Activated CD8-positive, alpha-beta T cell treated with anti-CD3 and anti-CD28 coated beads, Interleukin-2, amount 10 ng/mL, durations not matched to agents 7 days and 5 days (primary cell): Measurements from ENCODE around the gene IL27RA. TPM values are rescaled to one million over a fixed set of nuclear protein-coding genes. Genes with fewer than 3 reads are reported as not detected.
"Not testable (repeated sequence)": the region's sequence is repeated elsewhere in the genome, so short reads cannot be mapped to it uniquely, and the experiment has no call there.

ENCODE experiments used
- ATAC-seq: fragments of 150-1000 bp; cut with Tn5 transposase; one replicate; pipeline ENCODE4 v1.10.0; 2021; ENCODE audit warnings: moderate library complexity
- CTCF ChIA-PET: fragments of 350-600 bp; sonication (Branson Sonifier 250); formaldehyde crosslinking; loops from one replicate; lab custom pipeline; 2021; ENCODE audit warnings: antibody characterized with exemption; lab: Charles Lee
- POLR2A ChIA-PET: fragments of 350-600 bp; sonication (Branson Sonifier 250); formaldehyde crosslinking; loops from one replicate; lab custom pipeline; 2021; ENCODE audit warnings: antibody characterized with exemption; lab: Charles Lee
- DNase-seq: peaks from one replicate; pipeline ENCODE4 v3.0.0-alpha.2; 2020
- H3K27ac Mint-ChIP-seq: one replicate; pipeline ENCODE4 v1.8.0; 2021; ENCODE audit warnings: mild to moderate bottlenecking, mixed read lengths
- H3K27me3 Mint-ChIP-seq: one replicate; pipeline ENCODE4 v1.8.0; 2021; ENCODE audit warnings: low read depth, mixed read lengths
- H3K36me3 Mint-ChIP-seq: one replicate; pipeline ENCODE4 v1.8.0; 2021; ENCODE audit warnings: low read depth, mixed read lengths
- H3K4me1 Mint-ChIP-seq: one replicate; pipeline ENCODE4 v1.8.0; 2021; ENCODE audit warnings: low read depth, mixed read lengths
- H3K4me3 Mint-ChIP-seq: one replicate; pipeline ENCODE4 v1.8.0; 2021; ENCODE audit warnings: mild to moderate bottlenecking, mixed read lengths
- H3K9me3 Mint-ChIP-seq: one replicate; pipeline ENCODE4 v1.8.0; 2022; ENCODE audit warnings: mixed read lengths; ENCODE audit not compliant: insufficient read depth
- total RNA-seq, 2 experiments: library from RNA; stranded (reverse); gene quantifications; one replicate each; pipeline ENCODE4 v1.2.3, GENCODE V29; 2021

The IL27RA gene
- total RNA-seq, 2 experiments from 2014 or later: 39.7 to 39.8 TPM

GRCh38 chr19:14015524-14016035, 16.0 kb upstream of the IL27RA start:
- no peak for ATAC-seq
- H3K4me3 Mint-ChIP-seq: no peak overlapping the region

GRCh38 chr19:14019100-14019499, 12.5 kb upstream of the IL27RA start:
- ChIA-PET CTCF (interaction anchor here (0.6 to 1.8 kb wide), 6 partner anchors 11 to 419 kb away, joined by 3 to 8 read pairs (median 4); partner anchors contain the start of gene IL27RA), POLR2A (interaction anchor here (1.2 to 2.4 kb wide), 2 partner anchors 9 to 12 kb away, joined by 3 to 9 read pairs; partner anchors contain the start of genes IL27RA and RLN3)
- H3K4me3 Mint-ChIP-seq: no peak overlapping the region
- no peaks in the 10 kb centered on the region for H3K27me3 Mint-ChIP-seq
- no peaks in the 10 kb centered on the region for H3K9me3 Mint-ChIP-seq
- no peak overlapping the region for H3K27ac Mint-ChIP-seq
- no peak for ATAC-seq
- H3K36me3 Mint-ChIP-seq: no peaks in the 10 kb centered on the region
- peaks cover 18% of the 10 kb centered on the region for H3K4me1 Mint-ChIP-seq
- DNase-seq: no peak

More at GRCh38 chr19:14015524-14016035, 16.0 kb upstream of the IL27RA start:
- POLR2A ChIA-PET: no interaction called here
- Mint-ChIP-seq H3K27me3 (peaks cover 5% of the 10 kb centered on the region), H3K4me1 (peaks cover 7% of the 10 kb centered on the region), H3K9me3 (no peaks in the 10 kb centered on the region), H3K36me3 (no peaks in the 10 kb centered on the region), H3K27ac (no peak overlapping the region)
- CTCF ChIA-PET: no interaction called here
- no peak for DNase-seq

- H3K36me3 Mint-ChIP-seq, H3K27me3 Mint-ChIP-seq, DNase-seq, H3K27ac Mint-ChIP-seq, H3K9me3 Mint-ChIP-seq, ATAC-seq, H3K4me3 Mint-ChIP-seq: not testable (repeated sequence)
- CTCF ChIA-PET: interaction anchor here (0.6 to 1.8 kb wide), 4 partner anchors 11 to 40 kb away, joined by 3 to 8 read pairs (median 4); no protein-coding TSS in a partner anchor
- POLR2A ChIA-PET: interaction anchor here (1.2 to 2.4 kb wide), 2 partner anchors 8 to 12 kb away, joined by 3 to 9 read pairs; partner anchors contain the start of genes IL27RA and RLN3
- H3K4me1 Mint-ChIP-seq: peaks cover 18% of the 10 kb centered on the region
Observed at GRCh38 chr19:14019739-14020138, 11.8 kb upstream of the IL27RA start.

- no peak for DNase-seq
- Mint-ChIP-seq H3K9me3 (no peaks in the 10 kb centered on the region), H3K36me3 (no peaks in the 10 kb centered on the region), H3K27ac (no peak overlapping the region), H3K4me1 (peaks cover 16% of the 10 kb centered on the region), H3K4me3 (no peak overlapping the region), H3K27me3 (peaks cover under 1% of the 10 kb centered on the region)
- POLR2A ChIA-PET: interaction anchor here (0.6 to 1.8 kb wide), 3 partner anchors 10 to 16 kb away, joined by 3 to 13 read pairs (median 3); partner anchors contain the start of gene IL27RA
- CTCF ChIA-PET: interaction anchor here (1.2 to 2.1 kb wide), 4 partner anchors 10 to 141 kb away, joined by 4 to 9 read pairs (median 6); partner anchors contain the start of gene IL27RA
- no peak for ATAC-seq
Observed at GRCh38 chr19:14021474-14021873, 10.1 kb upstream of the IL27RA start.

- ATAC-seq: no peak
Observed at GRCh38 chr19:14022469-14022868, 9.1 kb upstream of the IL27RA start.

GRCh38 chr19:14023404-14024235, 7.9 kb upstream of the IL27RA start:
- no peak for DNase-seq
- Mint-ChIP-seq H3K9me3 (no peaks in the 10 kb centered on the region), H3K36me3 (no peaks in the 10 kb centered on the region), H3K4me1 (peaks cover 16% of the 10 kb centered on the region), H3K27me3 (peaks cover 3% of the 10 kb centered on the region), H3K27ac (no peak overlapping the region), H3K4me3 (no peak overlapping the region)
- ChIA-PET POLR2A (no interaction called here), CTCF (interaction anchor here (1.0 to 2.1 kb wide), 3 partner anchors 36 to 137 kb away, joined by 3 to 7 read pairs (median 3); no protein-coding TSS in a partner anchor)
- ATAC-seq: no peak

More at GRCh38 chr19:14022469-14022868, 9.1 kb upstream of the IL27RA start:
- no peak for DNase-seq
- CTCF ChIA-PET: interaction anchor here (0.6 to 2.1 kb wide), 5 partner anchors 9 to 96 kb away, joined by 3 to 9 read pairs (median 4); partner anchors contain the start of gene IL27RA
- H3K9me3 Mint-ChIP-seq: no peaks in the 10 kb centered on the region
- no peak overlapping the region for H3K27ac Mint-ChIP-seq
- POLR2A ChIA-PET: interaction anchor here (1.8 kb wide), 1 partner anchor 9 kb away, joined by 13 read pairs; the partner anchor contains the start of gene IL27RA
- peaks cover 3% of the 10 kb centered on the region for H3K27me3 Mint-ChIP-seq
- no peaks in the 10 kb centered on the region for H3K36me3 Mint-ChIP-seq
- H3K4me1 Mint-ChIP-seq: peaks cover 16% of the 10 kb centered on the region
- no peak overlapping the region for H3K4me3 Mint-ChIP-seq

GRCh38 chr19:14026652-14027192, 4.8 kb upstream of the IL27RA start:
- H3K9me3 Mint-ChIP-seq, H3K4me3 Mint-ChIP-seq, H3K27ac Mint-ChIP-seq, DNase-seq, H3K36me3 Mint-ChIP-seq, ATAC-seq, H3K27me3 Mint-ChIP-seq: not testable (repeated sequence)
- POLR2A ChIA-PET: interaction anchor here (0.6 kb wide), 1 partner anchor 73 kb away, joined by 3 read pairs; no protein-coding TSS in a partner anchor
- CTCF ChIA-PET: interaction anchor here (2.9 kb wide), 1 partner anchor 32 kb away, joined by 9 read pairs; no protein-coding TSS in a partner anchor
- peaks cover 21% of the 10 kb centered on the region for H3K4me1 Mint-ChIP-seq

GRCh38 chr19:14027856-14028450, 3.6 kb upstream of the IL27RA start, which contains the start of gene RLN3:
Gene RLN3, plus strand, starts transcription at chr19:14028148. Its CDS starts 57 bp downstream, at chr19:14028205.
- H3K4me3 Mint-ChIP-seq: no peak within 1 kb of the TSS

GRCh38 chr19:14028901-14029300, 2.7 kb upstream of the IL27RA start:
- DNase-seq (no peak), ATAC-seq (no peak)
- H3K27ac Mint-ChIP-seq: no peak overlapping the region
- H3K27me3 Mint-ChIP-seq: peaks cover 4% of the 10 kb centered on the region
- ChIA-PET CTCF (interaction anchor here (0.9 kb wide), 1 partner anchor 30 kb away, joined by 3 read pairs; no protein-coding TSS in a partner anchor), POLR2A (interaction anchor here (0.6 to 1.4 kb wide), 2 partner anchors 41 to 136 kb away, joined by 3 to 4 read pairs; no protein-coding TSS in a partner anchor)
- H3K4me3 Mint-ChIP-seq: no peak overlapping the region
- no peaks in the 10 kb centered on the region for H3K9me3 Mint-ChIP-seq
- H3K4me1 Mint-ChIP-seq: peaks cover 16% of the 10 kb centered on the region
- H3K36me3 Mint-ChIP-seq: peaks cover 8% of the 10 kb centered on the region

More at GRCh38 chr19:14027856-14028450, 3.6 kb upstream of the IL27RA start, which contains the start of gene RLN3:
- CTCF ChIA-PET: interaction anchor here (0.9 kb wide), 1 partner anchor 31 kb away, joined by 3 read pairs; no protein-coding TSS in a partner anchor
- POLR2A ChIA-PET: interaction anchor here (1.0 to 1.4 kb wide), 2 partner anchors 9 to 40 kb away, joined by 3 to 4 read pairs; no protein-coding TSS in a partner anchor
- DNase-seq (no peak), ATAC-seq (no peak)
- Mint-ChIP-seq H3K27me3 (peaks cover 4% of the 10 kb centered on the region), H3K27ac (no peak within 1 kb of the TSS), H3K4me1 (peaks cover 22% of the 10 kb centered on the region), H3K9me3 (no peaks in the 10 kb centered on the region), H3K36me3 (peaks cover 6% of the 10 kb centered on the region)

GRCh38 chr19:14030997-14031718, 404 bp upstream of the IL27RA start:
- peak overlapping the region; percentile 96 for H3K27ac Mint-ChIP-seq
- peaks cover 12% of the 10 kb centered on the region for H3K36me3 Mint-ChIP-seq
- H3K9me3 Mint-ChIP-seq: no peaks in the 10 kb centered on the region
- H3K4me1 Mint-ChIP-seq: peaks cover 18% of the 10 kb centered on the region
- ATAC-seq: no peak
- ChIA-PET POLR2A (interaction anchor here (0.7 to 2.9 kb wide), 23 partner anchors 9 to 874 kb away, joined by 3 to 49 read pairs (median 6); partner anchors contain the start of genes DCAF15, PODNL1 and RFX1), CTCF (interaction anchor here (0.5 to 3.4 kb wide), 29 partner anchors 9 to 169 kb away, joined by 3 to 23 read pairs (median 4); partner anchors contain the start of genes ASF1B, DCAF15, NANOS3 and RFX1)
- DNase-seq: no peak
- H3K4me3 Mint-ChIP-seq: peak overlapping the region; percentile 94
- peaks cover 4% of the 10 kb centered on the region for H3K27me3 Mint-ChIP-seq
